ENCODE data around the gene DSTN. TPM values are rescaled to one million over a fixed set of nuclear protein-coding genes. Genes with fewer than 3 reads are reported as not detected.
A peak's percentile ranks its signal among the peaks of the same experiment; 100 is the strongest.

Gene DSTN
- polyA plus RNA-seq (2014; cell fraction: cytosol; rRNA removed), result 135 and 162 TPM in 2 replicates
- 67.2 and 68.3 TPM in 2 replicates for polyA plus RNA-seq (2014; cell fraction: nucleus; rRNA removed)

- peak; percentile 93 for DNase-seq (ENCODE audit: low spot score)
Observed at GRCh38 chr20:17569616-17570346, at the start of gene DSTN. TSS of gene DSTN (plus strand) at chr20:17570075. CDS start at chr20:17570209, 134 bp downstream.

- no peak for DNase-seq (ENCODE audit: low spot score)
Observed at GRCh38 chr20:17520583-17520982, 49.3 kb upstream of the DSTN start.

GRCh38 chr20:17522528-17522927 is 47.3 kb upstream of the DSTN start:
- no peak for DNase-seq (ENCODE audit: low spot score)

GRCh38 chr20:17523326-17523725 is 46.5 kb upstream of the DSTN start:
- no peak for DNase-seq (ENCODE audit: low spot score)

GRCh38 chr20:17524560-17524959 is 45.3 kb upstream of the DSTN start:
- no peak for DNase-seq (ENCODE audit: low spot score)

- DNase-seq (ENCODE audit: low spot score), result no peak
Observed at GRCh38 chr20:17525132-17525531, 44.7 kb upstream of the DSTN start.

- peak; percentile 37 for DNase-seq (ENCODE audit: low spot score)
Observed at GRCh38 chr20:17525650-17526049, 44.2 kb upstream of the DSTN start.

- no peak for DNase-seq (ENCODE audit: low spot score)
Observed at GRCh38 chr20:17529586-17529985, 40.3 kb upstream of the DSTN start.

- DNase-seq (ENCODE audit: low spot score), result no peak
Observed at GRCh38 chr20:17530153-17530552, 39.7 kb upstream of the DSTN start.

- peak; percentile 30 for DNase-seq (ENCODE audit: low spot score)
Observed at GRCh38 chr20:17530716-17531664, 38.9 kb upstream of the DSTN start, which contains the start of gene BFSP1. TSS of gene BFSP1 (minus strand) at chr20:17531379. CDS start at chr20:17531329, 50 bp downstream.

GRCh38 chr20:17531665-17532025 is 38.2 kb upstream of the DSTN start:
- no peak for DNase-seq (ENCODE audit: low spot score)

- DNase-seq (ENCODE audit: low spot score), result peak; percentile 72
Observed at GRCh38 chr20:17533396-17533795, 36.5 kb upstream of the DSTN start.

GRCh38 chr20:17534077-17534476 is 35.8 kb upstream of the DSTN start:
- no peak for DNase-seq (ENCODE audit: low spot score)

GRCh38 chr20:17536944-17537444 is 32.9 kb upstream of the DSTN start:
- peak; percentile 85 for DNase-seq (ENCODE audit: low spot score)

- DNase-seq (ENCODE audit: low spot score), result no peak
Observed at GRCh38 chr20:17537959-17538358, 31.9 kb upstream of the DSTN start.

GRCh38 chr20:17538517-17539170 is 31.2 kb upstream of the DSTN start:
- no peak for DNase-seq (ENCODE audit: low spot score)

GRCh38 chr20:17541596-17541995 is 28.3 kb upstream of the DSTN start:
- no peak for DNase-seq (ENCODE audit: low spot score)

GRCh38 chr20:17541996-17542395 is 27.9 kb upstream of the DSTN start:
- DNase-seq (ENCODE audit: low spot score), result no peak

- no peak for DNase-seq (ENCODE audit: low spot score)
Observed at GRCh38 chr20:17542481-17542880, 27.4 kb upstream of the DSTN start.

GRCh38 chr20:17542993-17543412 is 26.9 kb upstream of the DSTN start:
- DNase-seq (ENCODE audit: low spot score), result no peak

- DNase-seq (ENCODE audit: low spot score), result no peak
Observed at GRCh38 chr20:17543531-17544131, 26.2 kb upstream of the DSTN start.
